ENCODE data around the gene PRLHR.
"Not testable (repeated sequence)": the region's sequence is repeated elsewhere in the genome, so short reads cannot be mapped to it uniquely, and the experiment has no call there.

Gene PRLHR

DNA sequence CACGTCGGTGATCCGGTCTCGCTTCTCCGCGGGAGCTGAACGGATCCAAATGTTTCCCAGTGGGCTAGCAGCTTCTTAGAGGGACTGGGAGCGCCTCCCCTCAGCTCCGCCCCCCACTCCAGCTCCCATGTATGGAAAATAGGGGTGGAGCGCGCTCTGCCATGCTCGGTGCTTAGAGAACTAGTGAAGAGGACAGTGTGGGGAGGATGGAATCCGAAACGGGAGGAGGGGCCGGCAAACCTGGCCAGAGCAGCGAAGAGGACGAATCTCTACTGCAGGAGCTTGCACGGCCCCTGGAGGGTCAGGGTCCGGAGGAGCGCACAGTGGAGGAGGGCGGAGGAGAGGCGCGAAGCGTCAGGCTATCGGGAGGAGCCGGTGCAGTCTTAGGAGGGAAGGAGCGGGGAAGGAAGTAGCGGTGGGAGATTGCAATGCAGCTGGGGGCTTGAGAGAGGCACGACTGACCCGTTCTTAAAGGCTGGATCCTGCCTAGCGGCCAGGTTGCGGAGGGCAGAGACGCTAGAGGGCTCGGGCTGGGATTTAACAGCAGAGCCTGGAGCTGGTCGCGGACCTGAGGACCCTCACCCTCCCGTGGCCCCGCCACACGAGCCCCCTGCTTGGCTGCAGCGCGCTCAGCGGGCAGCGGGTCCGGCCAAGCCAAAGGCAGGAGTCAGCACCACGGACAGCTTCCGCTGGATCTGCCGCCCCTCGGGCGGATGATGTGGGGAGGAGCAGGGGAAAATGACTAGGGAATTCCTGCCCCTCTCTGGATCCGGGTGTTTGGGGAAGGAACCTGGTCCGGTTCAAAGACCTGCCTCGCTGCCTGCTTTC, at the start of gene PRLHR:
PRLHR (minus strand) TSS at position 51 of the 828 bp plus-strand sequence. CDS start 404 bp downstream, outside the sequence.
- DNase-seq = no peak

DNA sequence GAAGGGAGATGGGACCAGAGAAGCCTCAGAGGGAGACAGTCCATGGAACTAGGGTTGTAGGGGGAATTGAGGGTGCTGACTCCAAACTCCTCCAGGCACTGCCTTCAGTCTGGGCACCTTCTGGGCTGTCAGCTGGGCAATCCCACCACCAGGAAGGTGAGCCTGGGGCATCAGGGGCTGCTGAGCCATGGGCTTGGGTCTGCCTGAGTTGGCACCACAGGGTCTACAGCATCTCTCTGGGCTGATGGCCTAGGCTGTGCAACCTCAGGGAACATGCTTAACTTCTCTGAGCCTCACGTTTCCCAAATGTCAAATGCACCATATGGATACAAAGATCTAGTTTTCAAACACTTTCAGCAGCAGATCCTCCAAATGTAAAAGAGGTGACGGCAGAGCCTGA, 46.8 kb upstream of the PRLHR start:
- DNase-seq = no peak

DNA sequence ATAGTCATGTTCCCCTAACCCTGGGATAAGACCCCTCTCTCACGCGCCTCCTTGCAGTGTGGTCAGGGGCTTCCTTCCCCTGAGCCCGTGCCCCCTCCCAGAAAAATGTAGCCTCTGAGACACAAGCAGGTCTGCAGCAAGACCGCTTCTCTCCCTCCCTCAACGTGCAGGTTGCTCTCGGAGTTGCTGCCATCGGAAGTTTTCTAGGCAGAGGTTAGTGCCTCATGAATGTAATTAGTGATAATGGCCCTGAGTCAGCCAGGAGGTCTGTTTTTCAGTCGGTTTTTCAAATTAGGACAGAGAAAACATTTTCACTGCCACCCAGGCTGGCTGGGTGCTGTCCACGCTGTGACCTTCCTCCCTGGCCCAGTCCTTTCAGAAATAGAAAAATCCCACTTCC, 43.2 kb upstream of the PRLHR start:
- no peak for DNase-seq

DNA sequence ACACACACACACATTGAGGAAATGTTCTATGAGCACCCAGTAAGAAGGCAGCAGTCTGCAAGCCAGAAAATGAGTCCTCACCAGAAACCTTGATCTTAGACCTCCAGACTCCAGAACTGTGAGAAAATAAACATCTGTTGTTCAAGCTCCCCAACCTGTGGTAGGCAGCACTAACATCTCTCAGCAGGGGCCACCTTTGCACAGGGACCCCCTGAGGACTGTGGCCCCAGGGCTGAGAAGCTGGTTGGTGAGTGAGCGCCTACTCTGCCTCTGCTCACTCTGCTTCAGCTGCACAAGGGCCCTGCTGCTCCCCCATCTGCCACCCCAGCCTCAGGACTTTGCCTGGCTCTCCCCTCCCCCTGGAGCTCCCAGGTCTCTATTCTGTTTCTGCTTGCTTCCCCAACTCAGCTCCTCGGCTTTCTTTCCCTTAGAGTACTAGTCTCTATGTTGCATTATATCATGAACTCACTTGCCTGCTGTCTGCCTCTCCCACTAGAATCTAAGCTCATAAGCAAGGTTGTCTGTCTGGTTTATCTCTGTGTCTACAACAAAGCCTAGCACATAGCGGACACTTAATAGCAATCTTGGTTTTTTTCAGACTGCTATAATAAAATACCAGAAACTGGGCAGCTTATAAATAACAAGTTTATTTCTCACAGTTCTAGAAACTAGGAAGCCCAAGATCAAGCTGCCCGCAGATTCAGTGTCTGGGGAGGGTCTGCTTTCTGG, 40.4 kb upstream of the PRLHR start:
- no peak for DNase-seq

DNA sequence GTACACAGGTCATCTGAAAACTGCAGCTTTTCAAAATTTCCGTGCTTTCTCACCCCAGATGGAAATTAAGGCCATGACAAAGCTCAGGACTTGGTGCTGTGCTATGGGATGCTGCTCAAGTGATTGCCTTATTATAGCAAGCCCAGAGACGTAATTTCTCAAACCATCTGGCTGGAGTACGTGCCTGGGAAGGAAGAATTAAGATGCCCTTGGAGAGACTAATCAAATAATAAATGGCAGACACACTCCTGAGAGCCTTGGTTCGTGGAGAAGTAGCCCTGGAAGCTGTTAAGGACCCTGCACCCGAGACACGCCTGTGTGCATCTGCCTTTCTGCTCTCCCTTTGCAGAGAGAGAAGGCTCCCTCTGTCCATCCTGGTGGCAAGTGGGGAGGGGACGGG, 38.3 kb upstream of the PRLHR start:
- no peak for DNase-seq

DNA sequence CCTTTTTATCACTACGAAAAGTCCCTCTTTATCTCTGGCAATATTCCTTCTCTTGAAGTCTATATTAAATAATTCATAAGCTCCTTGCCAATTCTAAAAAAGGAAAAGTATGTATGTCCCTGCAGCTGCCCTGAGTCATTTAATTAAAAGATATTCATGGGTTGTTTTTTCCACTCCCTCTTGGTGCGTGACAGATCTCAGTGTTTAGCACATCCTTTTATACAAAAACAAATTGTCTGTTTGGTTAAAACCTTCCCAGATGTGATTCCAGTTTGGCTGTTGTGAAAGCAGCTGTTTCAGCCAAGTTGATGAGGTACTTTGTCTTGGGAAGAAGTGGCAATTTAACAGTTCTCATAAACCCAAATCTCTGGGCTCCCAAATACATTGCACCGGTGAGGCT, 33.8 kb upstream of the PRLHR start:
- DNase-seq = no peak

DNA sequence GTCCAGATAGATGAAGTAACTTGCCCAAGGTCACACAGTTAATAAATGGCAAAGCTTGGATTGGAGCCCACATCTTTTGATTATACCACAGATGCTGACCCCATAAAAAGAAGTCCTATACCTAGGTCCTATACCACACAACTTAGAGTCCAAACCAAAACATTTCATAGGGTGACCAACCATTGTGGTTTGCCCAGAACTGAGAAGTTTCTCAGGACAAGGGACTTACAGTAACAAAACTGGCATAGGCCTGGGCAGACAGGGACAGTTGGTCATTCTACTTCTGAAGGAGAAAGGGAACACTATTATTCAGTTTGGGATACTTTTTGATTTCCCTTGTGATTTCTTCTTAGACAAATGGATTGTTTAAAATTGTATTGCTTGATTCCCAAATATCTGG, 32.9 kb upstream of the PRLHR start:
- no peak for DNase-seq

DNA sequence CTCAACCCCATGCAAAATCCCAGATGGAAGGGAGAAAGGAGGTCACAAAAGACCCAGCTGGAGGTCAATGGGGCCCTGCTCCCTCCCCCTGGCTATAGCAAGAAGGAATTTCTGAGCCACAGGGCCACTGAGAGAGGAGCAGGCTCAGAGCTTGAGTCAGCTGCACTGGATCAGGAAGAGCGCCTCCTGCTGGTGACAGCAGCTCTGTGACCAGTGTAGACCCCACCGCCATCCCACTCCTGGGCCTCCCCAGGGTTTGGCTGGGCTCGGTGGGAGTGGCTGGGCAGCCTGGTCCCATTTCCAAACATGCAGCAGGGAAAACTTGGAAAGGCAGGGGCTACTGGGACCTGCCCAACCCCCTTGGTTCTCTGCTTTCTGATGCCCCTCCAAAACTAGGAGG, 31.5 kb upstream of the PRLHR start:
- DNase-seq = no peak

DNA sequence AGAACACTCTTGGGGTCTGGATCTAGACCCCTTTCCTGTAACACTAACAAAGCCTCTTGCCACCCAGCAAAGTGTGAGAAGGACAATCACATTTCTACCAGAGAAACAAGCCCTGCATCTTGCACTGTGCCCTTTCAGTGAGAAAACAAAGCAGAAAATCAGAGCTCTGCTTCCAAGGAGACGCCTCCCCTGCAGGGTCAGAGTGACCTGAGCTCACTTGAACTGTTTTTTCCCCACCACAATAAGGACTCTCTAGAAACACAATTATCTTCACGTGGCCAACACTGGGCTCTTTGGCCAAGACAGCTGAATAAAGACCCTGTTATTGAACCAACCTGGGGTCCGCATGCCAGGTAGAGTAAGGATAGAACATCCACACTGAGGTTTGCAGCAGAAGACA, 30.1 kb upstream of the PRLHR start:
- DNase-seq = no peak

DNA sequence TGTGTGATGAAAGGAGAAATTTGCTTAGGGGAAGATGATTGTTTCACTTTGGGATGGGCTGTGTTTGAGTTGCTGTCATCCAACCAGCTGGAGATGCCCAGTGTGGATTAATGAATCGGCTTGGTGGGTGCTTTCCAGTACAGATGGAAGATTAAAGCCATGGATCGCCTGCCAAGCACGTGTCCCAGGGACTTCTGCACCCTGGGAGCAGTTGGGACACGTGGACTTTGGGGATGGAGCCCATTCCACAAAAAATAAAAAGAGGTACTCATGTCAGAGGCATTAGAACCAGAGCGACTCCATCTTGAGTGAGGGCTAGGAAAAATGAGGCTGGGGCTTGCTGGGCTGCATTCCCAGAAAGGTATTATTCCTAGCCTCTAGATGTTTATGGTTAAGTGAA, 29.3 kb upstream of the PRLHR start:
- no peak for DNase-seq

DNA sequence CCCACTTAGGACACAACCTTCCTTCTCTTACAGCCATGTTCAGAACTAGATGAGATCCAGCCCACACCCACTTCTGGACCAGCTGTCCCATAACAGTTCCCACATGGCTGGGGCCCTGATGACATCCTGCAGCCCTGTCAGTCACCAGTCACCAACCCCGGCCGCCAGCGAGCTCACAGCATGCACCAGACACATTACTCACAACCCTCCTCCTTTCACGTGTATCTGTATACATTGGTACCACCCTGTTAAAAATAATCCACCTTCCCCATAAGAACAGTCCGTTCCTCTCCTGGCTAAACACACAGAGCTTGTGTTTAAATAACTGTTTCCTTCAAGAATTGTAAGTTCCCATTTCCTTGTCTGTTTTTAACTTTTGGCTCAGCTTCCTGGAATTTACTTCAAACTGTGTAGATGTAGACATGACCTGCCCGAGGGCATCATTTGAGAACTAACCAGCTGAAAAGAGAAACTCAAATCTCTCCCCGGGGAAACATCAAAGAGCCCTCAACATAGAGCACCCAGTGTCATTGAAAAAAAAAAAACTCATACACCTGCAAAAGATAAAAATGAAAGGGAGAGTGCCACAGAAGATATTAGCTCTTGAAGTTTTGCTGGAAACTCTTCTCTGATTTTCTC, 26.0 kb upstream of the PRLHR start:
- DNase-seq = no peak

DNA sequence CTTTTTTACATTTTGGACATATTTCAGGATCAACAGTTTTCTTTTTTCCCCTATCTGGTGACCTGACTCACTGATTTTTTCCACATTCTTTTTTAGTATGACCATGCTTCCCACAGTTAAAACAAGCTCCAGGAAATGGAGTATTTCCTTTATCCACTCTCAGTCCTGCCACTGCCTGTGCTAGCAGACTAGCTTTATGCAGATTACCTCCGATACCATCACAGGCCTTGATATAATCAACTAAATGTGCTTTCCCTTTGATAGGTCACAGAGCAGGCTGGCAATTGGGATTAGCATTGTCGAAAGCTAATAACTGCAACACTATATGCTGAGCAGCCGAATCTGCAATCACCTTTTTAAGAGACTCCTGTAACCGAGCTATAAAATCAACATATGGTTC, 18.4 kb upstream of the PRLHR start:
- DNase-seq = not testable (repeated sequence)

DNA sequence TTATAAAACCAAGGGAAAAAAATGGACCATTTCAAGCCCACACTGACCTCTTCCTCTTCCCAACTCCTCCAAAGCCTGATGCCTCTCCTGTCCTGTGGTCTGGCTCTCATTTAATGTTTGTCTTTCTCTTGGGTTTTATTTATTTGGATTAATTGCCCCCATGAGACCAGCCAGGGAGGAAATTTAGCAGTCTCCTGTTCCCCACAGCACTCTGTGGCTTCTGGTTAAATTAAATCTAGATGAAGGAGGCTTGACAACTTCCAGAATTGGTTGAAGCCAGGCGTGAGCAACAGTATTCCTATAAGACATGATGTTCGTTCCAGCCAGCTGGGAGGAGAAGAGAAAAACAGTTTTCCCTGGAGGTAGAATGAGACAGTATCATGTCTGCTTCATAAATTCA, 15.1 kb upstream of the PRLHR start:
- DNase-seq = no peak

DNA sequence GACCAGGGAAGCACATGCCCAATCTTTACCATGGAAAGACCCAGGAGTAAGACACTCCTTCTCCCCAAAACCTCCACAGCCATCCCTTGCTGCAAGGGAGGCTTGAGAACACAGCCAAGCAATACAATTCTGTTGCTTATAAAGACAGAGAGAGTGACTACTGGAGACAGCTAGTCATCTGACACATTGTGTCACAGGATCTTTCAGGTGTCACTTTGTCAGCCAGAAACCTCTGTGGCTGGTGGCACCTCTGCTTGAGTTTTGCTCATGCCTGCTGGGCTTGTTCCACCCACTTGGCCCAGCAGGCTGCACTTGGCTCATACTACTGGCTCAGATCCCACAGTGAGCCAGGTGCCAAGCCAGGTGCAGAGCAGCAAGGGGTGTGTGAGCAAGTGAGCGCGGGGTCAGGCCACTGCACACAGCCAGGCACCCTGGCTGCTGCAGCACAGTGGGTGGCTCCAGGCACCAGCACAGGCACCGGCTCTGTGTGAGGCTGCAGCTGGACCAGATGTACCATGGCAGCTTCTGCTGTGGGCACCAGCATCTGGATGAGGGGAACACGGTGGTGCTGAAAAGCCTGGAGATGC, 12.4 kb upstream of the PRLHR start:
- DNase-seq = no peak

DNA sequence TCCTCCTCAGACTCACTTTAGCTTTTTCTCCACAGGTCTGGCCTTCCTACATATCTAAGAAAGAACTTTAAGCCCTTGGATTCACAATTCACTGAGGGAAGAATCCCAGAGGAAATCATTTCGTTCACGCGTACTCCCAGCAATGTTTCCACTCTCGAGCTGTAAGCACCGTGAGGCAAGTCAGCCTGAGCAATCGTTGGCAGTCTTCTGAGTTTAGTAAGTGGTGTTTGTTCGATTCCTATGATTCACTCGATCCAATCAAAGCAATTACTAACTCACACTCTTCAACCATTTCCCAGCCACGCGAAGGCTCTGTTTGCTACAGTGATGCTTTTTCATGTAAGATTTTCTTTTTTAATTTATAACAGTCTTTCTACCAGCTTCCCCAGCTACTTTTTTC, 10.2 kb upstream of the PRLHR start:
- no peak for DNase-seq

DNA sequence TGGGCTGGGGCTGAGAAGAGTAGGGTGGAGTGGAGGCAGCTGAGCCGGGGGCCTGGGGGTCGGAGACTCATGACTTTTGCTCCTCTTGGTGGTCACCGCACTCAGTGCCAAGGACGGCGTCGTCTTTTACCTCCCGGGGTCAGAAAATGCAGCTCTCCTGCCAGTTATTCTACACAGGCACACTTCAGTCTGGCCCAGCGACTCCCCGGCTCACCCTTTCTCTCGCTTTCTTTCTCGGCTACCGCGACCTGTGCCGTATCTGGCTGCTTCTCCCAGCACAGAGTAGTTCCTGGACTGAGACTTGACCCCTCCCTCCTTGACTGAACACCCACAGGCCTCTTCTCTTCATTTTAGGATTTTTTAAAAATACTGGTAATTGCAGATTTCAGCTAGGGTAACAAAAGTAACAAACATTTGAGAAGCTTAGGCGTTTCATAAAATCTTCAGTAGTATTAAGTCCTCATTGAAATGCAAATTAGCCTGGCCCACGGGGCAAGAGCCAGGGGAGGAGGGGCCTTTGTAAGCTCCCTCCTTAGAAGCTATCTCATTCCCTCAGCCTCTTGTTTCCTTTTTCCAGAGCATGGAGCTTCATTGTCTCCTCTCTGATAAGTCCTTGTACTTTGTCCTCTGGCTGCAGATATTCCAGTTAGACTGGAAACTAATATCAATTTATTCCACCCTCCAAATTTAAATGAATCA, 1.1 kb upstream of the PRLHR start:
- no peak for DNase-seq

DNA sequence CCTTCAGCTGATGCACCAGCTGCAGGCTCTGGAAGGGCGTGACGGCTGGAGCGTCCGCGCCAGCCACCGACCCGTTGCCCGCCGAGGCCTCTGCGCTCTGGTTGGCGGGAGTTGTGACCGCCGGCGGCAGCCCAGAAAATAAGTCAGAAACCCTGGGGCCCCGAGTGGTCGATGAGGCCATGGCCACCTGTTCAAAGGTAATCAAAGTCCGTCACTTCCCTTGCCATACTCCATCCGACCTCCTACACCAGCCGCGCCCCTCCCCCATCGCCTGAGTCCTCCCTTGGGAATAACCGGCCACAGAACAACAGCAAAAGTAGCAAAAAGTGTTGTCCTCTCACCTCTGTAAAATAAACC, 406 bp downstream of the PRLHR start:
- DNase-seq = no peak

DNA sequence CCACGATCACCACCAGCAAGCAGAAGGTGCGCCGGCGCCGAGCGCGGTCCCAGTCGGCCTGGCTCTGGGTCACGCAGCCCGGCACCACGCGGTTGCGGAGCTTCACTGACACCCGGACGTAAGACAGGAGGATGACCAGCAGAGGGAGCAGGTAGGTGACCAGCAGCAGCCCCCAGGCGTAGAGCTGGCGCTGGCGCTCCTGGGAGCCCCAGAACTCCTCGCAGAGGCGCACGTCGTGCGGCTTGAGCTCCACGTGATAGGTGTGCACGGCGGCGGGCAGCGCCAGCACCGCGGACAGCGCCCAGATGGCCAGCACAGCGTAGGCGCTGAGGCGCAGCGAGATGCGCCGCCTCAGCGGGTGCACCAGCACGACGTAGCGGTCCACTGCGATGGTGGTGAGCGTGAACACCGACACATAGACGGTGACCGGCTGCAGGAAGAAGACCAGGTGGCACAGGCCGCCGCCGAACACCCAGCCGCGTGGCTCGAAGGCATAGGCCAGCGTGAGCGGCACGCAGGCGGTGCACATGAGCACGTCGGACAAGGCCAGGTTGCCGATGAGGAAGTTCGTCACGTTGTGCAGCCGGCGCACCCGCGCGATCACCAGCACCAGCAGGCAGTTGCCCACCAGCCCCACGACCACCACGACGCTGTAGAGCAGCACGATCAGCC, 920 bp downstream of the PRLHR start:
- peak; percentile 78 for DNase-seq

DNA sequence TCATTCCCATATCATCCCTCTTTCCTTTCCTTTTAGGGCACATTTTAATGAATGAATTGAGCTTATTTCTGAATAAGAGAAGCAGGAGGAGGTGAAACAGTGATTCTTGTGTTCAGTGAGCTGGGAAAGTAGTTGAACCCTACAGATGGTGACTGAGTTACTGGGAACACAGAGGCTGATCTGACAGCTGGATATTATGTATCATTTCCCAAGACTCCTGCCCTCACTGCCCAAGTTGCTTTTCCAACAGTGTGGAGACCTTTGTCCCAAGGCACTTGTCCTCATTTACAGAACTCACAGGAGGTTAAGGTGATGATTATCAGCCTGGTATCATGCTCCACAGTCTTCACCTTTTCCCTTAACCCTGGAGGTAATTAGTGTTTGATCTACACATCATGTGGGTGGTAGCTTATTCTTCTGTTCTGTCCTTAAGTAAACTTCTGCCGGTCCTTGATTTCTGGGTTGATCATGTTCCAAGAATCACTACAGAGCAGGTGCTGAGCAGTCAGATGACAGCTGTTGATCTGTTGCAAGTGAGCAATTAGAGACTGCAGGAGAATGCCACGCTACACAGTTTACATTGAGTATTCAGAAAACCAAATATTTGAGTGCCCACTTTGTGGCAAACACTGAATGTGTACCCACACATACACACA, 2.6 kb downstream of the PRLHR start:
- DNase-seq = no peak

DNA sequence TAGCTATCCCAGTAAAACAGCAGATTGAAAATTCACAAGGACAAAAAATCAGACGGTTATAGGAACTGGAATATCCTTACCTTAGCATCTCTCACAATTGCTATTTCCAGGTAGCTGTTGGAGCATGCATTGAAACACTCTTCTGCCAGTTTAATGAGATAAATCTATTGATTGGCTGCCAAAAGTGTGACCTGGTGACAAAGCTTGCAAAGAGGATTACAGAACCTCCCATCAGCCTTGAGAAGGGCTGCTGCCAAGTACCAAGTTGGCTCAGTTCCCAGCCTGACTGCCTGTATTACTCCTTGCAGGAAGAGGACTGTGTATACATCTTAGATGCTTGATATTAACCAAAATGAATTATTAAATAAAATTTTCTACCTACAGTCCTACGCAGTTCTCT, 5.1 kb downstream of the PRLHR start:
- DNase-seq = no peak

DNA sequence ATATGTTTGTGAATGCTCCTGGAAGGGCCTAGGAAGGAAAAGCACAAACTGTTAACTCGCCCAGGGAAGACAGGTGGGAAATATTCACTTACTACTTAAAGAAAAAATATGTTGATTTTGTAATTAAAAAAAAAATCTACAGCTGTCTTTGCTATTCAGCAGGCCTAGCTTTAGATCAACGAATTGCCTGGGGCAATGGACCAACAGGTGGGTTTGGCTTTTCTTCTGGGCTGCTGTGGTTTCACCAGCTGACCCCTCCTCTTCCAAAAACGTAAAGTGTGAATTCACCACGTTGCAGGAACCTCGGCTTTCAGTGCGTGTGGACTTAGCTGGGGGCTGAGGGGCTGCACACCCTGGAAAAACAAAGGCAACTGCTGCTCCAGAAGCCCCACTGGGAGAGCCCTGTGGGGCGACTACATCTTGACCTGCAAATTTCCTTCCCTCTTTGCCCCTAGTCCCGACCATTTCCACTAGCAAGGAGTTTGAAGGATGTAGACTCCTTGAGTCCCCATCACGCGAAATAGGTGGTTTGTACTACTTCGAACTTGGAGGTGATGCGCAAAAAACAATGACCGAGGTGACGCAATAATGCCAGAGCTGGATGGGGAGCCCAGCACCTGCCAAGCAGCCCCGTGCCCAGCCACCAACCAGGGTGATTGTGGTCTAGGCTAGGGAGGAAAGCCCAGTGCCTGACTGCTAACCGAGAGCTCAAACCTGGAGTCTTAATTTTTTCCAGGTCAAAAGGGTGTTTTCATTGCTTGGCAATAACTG, 7.4 kb downstream of the PRLHR start:
- no peak for DNase-seq
